AG20443 (cell line): ENCODE measurements around the gene MTERF1.

Experiments used
- DNase-seq: peaks from one replicate; pipeline ENCODE4 v3.0.0; 2012; ENCODE audit warnings: low spot score, mixed read lengths

MTERF1 gene

GRCh38 chr7:91832493-91833045 is 47.9 kb downstream of the MTERF1 start:
- no peak for DNase-seq

GRCh38 chr7:91827169-91827568 is 53.3 kb downstream of the MTERF1 start:
- no peak for DNase-seq

GRCh38 chr7:91826377-91826776 is 54.1 kb downstream of the MTERF1 start:
- no peak for DNase-seq

GRCh38 chr7:91824201-91824600 is 56.3 kb downstream of the MTERF1 start:
- DNase-seq = no peak
